Measurements from ENCODE around the gene KMO.

Gene KMO

DNA sequence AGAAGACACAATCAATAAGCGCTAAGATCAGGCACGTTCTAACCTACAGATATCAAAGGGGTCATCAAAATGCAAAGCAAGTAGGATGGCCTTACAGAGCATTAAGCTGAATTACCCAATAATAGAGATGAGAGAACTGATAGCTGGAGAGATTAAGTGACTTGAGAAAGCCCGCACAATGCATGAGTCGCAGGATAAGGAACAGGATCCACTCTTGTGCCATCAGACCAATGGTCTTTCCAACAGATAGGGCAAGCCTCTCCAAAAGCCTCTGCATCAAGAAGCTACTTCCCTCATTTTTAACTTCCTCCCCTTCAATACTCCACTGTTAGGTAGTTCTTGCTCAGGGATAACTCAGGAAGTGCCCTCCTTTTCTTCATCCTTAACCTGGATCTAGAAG lies 105.4 kb downstream of the KMO start:
- TF ChIP-seq TAF1 (IDR thresholded peaks at IDR 0.05; ENCODE audit: borderline replicate concordance, insufficient read depth, low read length) (no peak), FOXP2 (optimal IDR thresholded peaks at IDR 0.05; ENCODE audit: borderline replicate concordance, extremely low read depth, extremely low read length, insufficient read depth) (no peak), POLR2AphosphoS5 (IDR thresholded peaks at IDR 0.05; ENCODE audit: low read depth, low read length) (no peak), SIN3A (IDR thresholded peaks at IDR 0.05; ENCODE audit: borderline replicate concordance, insufficient read depth, low read length) (no peak)
- TF ChIP-seq, protein P1, sequence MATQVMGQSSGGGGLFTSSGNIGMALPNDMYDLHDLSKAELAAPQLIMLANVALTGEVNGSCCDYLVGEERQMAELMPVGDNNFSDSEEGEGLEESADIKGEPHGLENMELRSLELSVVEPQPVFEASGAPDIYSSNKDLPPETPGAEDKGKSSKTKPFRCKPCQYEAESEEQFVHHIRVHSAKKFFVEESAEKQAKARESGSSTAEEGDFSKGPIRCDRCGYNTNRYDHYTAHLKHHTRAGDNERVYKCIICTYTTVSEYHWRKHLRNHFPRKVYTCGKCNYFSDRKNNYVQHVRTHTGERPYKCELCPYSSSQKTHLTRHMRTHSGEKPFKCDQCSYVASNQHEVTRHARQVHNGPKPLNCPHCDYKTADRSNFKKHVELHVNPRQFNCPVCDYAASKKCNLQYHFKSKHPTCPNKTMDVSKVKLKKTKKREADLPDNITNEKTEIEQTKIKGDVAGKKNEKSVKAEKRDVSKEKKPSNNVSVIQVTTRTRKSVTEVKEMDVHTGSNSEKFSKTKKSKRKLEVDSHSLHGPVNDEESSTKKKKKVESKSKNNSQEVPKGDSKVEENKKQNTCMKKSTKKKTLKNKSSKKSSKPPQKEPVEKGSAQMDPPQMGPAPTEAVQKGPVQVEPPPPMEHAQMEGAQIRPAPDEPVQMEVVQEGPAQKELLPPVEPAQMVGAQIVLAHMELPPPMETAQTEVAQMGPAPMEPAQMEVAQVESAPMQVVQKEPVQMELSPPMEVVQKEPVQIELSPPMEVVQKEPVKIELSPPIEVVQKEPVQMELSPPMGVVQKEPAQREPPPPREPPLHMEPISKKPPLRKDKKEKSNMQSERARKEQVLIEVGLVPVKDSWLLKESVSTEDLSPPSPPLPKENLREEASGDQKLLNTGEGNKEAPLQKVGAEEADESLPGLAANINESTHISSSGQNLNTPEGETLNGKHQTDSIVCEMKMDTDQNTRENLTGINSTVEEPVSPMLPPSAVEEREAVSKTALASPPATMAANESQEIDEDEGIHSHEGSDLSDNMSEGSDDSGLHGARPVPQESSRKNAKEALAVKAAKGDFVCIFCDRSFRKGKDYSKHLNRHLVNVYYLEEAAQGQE (IDR thresholded peaks at IDR 0.05; ENCODE audit: insufficient read depth in 1 of 2, low read depth in 2 of 2, low read length in 2 of 2), result no peak

GRCh38 chr1:241638099-241638682 lies 106.0 kb downstream of the KMO start:
- TF ChIP-seq SIN3A (IDR thresholded peaks at IDR 0.05; ENCODE audit: borderline replicate concordance, insufficient read depth, low read length) (no peak), FOXP2 (optimal IDR thresholded peaks at IDR 0.05; ENCODE audit: borderline replicate concordance, extremely low read depth, extremely low read length, insufficient read depth) (no peak), TAF1 (IDR thresholded peaks at IDR 0.05; ENCODE audit: borderline replicate concordance, insufficient read depth, low read length) (no peak), POLR2AphosphoS5 (IDR thresholded peaks at IDR 0.05; ENCODE audit: low read depth, low read length) (no peak)
- TF ChIP-seq, protein P1 (IDR thresholded peaks at IDR 0.05; ENCODE audit: insufficient read depth in 1 of 2, low read depth in 2 of 2, low read length in 2 of 2), result no peak

GRCh38 chr1:241638909-241639622 lies 106.9 kb downstream of the KMO start:
- TF ChIP-seq SIN3A (IDR thresholded peaks at IDR 0.05; ENCODE audit: borderline replicate concordance, insufficient read depth, low read length) (no peak), POLR2AphosphoS5 (IDR thresholded peaks at IDR 0.05; ENCODE audit: low read depth, low read length) (no peak), TAF1 (IDR thresholded peaks at IDR 0.05; ENCODE audit: borderline replicate concordance, insufficient read depth, low read length) (no peak), FOXP2 (optimal IDR thresholded peaks at IDR 0.05; ENCODE audit: borderline replicate concordance, extremely low read depth, extremely low read length, insufficient read depth) (no peak)
- TF ChIP-seq, protein P1 (IDR thresholded peaks at IDR 0.05; ENCODE audit: insufficient read depth in 1 of 2, low read depth in 2 of 2, low read length in 2 of 2), result no peak

GRCh38 chr1:241639623-241640148 lies 107.5 kb downstream of the KMO start:
- TF ChIP-seq TAF1 (IDR thresholded peaks at IDR 0.05; ENCODE audit: borderline replicate concordance, insufficient read depth, low read length) (no peak), SIN3A (IDR thresholded peaks at IDR 0.05; ENCODE audit: borderline replicate concordance, insufficient read depth, low read length) (no peak), POLR2AphosphoS5 (IDR thresholded peaks at IDR 0.05; ENCODE audit: low read depth, low read length) (no peak), FOXP2 (optimal IDR thresholded peaks at IDR 0.05; ENCODE audit: borderline replicate concordance, extremely low read depth, extremely low read length, insufficient read depth) (no peak)
- TF ChIP-seq, protein P1 (IDR thresholded peaks at IDR 0.05; ENCODE audit: insufficient read depth in 1 of 2, low read depth in 2 of 2, low read length in 2 of 2), result no peak

Data from PFSK-1 (cell line).